Activated CD4-positive, alpha-beta T cell treated with anti-CD3 and anti-CD28 coated beads for 36 hours (primary cell): ENCODE data around the gene SAXO1. TPM values are rescaled to one million over a fixed set of nuclear protein-coding genes. Genes with fewer than 3 reads are reported as not detected.

ENCODE experiments used
- ATAC-seq: fragments of 200-7000 bp; cut with Tn5 transposase; one replicate; pipeline ENCODE4 v1.10.0; 2021; ENCODE audit warnings: mild to moderate bottlenecking, moderate library complexity
- CTCF ChIA-PET: fragments of 350-600 bp; sonication (Branson Sonifier 250); formaldehyde crosslinking; loops from one replicate; lab custom pipeline; 2021; ENCODE audit warnings: antibody characterized with exemption; lab: Charles Lee
- POLR2A ChIA-PET: fragments of 350-600 bp; sonication (Branson Sonifier 250); formaldehyde crosslinking; loops from one replicate; lab custom pipeline; 2021; ENCODE audit warnings: antibody characterized with exemption, inconsistent platforms; lab: Charles Lee
- DNase-seq: peaks from one replicate; pipeline ENCODE4 v3.0.0-alpha.2; 2020
- H3K27ac Mint-ChIP-seq: one replicate; pipeline ENCODE4 v1.8.0; 2021; ENCODE audit warnings: mixed read lengths
- H3K27me3 Mint-ChIP-seq: one replicate; pipeline ENCODE4 v1.8.0; 2021; ENCODE audit warnings: mixed read lengths
- H3K36me3 Mint-ChIP-seq: one replicate; pipeline ENCODE4 v1.8.0; 2021; ENCODE audit warnings: low read depth, mixed read lengths
- H3K4me1 Mint-ChIP-seq: one replicate; pipeline ENCODE4 v1.8.0; 2021; ENCODE audit warnings: mixed read lengths
- H3K4me3 Mint-ChIP-seq: one replicate; pipeline ENCODE4 v1.8.0; 2021; ENCODE audit warnings: mild to moderate bottlenecking, moderate library complexity, mixed read lengths
- H3K9me3 Mint-ChIP-seq: one replicate; pipeline ENCODE4 v1.8.0; 2021; ENCODE audit warnings: low read depth, mixed read lengths
- intact Hi-C, 2 experiments: fragments of 100-400 bp; cut with DNase I in 1 of 2; cut with micrococcal nuclease in 1 of 2; formaldehyde crosslinking; loops; one replicate each; pipeline versions ENCODE4 v1.14.2 to v1.15.1; 2022 to 2024; cut with DNase I, micrococcal nuclease
- total RNA-seq, 2 experiments: library from RNA; stranded (reverse); gene quantifications; one replicate each; pipeline ENCODE4 v1.2.3, GENCODE V29; 2021

SAXO1 gene
- total RNA-seq, 2 experiments from 2014 or later = 0.11 TPM; not detected in 1

DNA sequence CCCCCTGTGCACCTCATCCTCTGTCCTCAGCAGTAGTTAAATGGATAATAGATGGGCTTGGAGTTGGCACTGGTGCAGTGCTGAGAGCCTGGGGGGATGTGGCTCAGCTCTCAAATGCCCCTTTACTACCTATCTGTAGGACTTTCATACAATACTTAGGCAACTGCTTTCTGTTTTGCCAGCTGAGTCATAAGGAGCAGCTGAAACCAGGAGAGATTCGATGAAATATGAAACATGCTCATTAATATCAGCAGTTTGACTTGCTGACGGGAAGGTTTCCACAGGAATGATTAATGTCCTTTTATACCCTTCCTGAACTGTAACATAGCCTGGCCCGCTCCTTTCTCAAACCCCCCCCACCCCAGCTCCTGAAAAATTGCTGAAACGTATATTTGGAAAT, 142.6 kb downstream of the SAXO1 start:
- Mint-ChIP-seq H3K27ac (no peak overlapping the region), H3K27me3 (no peaks in the 10 kb centered on the region), H3K9me3 (peaks cover 5% of the 10 kb centered on the region), H3K36me3 (no peaks in the 10 kb centered on the region), H3K4me1 (no peaks in the 10 kb centered on the region), H3K4me3 (no peak overlapping the region)
- ATAC-seq (no peak), DNase-seq (no peak)
- ChIA-PET POLR2A (no interaction called here), CTCF (no interaction called here)
- intact Hi-C loops = no loop called here

DNA sequence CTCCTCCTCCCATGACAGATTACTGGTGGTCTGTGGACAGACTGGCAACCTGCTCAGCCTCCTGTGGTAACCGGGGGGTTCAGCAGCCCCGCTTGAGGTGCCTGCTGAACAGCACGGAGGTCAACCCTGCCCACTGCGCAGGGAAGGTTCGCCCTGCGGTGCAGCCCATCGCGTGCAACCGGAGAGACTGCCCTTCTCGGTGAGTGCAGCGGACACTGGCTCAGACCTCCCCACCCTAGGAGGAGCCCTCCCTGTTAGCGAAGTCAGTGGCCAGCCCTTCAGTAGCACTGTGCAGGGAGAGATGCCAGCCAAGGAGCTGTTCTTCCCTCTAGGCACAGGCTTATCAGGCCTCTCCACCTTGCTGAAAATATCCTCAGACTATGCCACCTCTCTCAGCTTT, 143.5 kb downstream of the SAXO1 start:
- ATAC-seq = no peak
- Mint-ChIP-seq H3K4me3 (no peak overlapping the region), H3K4me1 (no peaks in the 10 kb centered on the region), H3K9me3 (peaks cover 2% of the 10 kb centered on the region), H3K27me3 (no peaks in the 10 kb centered on the region), H3K36me3 (no peaks in the 10 kb centered on the region), H3K27ac (no peak overlapping the region)
- ChIA-PET CTCF (no interaction called here), POLR2A (no interaction called here)
- DNase-seq = no peak
- intact Hi-C loops = no loop called here

DNA sequence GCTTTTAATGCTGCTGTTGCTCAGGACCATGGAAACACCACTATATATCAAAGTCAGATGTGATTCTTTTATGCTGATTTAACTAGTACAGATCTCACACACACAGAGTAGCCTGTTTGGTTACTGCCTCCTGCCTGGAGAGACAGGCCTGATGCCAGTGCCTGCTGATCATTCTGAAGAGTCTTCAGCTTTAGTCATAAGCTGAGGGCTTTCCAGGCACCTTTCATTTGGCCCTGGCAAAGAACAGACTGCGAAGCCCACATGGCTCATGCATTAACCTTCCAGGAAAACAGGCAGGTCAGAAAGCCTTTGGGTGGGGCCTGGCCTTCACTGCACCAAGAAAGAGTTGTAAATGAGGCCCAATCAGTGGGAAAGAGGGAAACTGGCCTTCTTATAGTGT, 144.7 kb downstream of the SAXO1 start:
- CTCF ChIA-PET = no interaction called here
- no peak overlapping the region for H3K4me3 Mint-ChIP-seq
- H3K4me1 Mint-ChIP-seq = no peaks in the 10 kb centered on the region
- no peaks in the 10 kb centered on the region for H3K9me3 Mint-ChIP-seq
- no peak for DNase-seq
- no peak overlapping the region for H3K27ac Mint-ChIP-seq
- no peaks in the 10 kb centered on the region for H3K36me3 Mint-ChIP-seq
- POLR2A ChIA-PET = no interaction called here
- ATAC-seq = no peak
- intact Hi-C loops = no loop called here
- no peaks in the 10 kb centered on the region for H3K27me3 Mint-ChIP-seq

DNA sequence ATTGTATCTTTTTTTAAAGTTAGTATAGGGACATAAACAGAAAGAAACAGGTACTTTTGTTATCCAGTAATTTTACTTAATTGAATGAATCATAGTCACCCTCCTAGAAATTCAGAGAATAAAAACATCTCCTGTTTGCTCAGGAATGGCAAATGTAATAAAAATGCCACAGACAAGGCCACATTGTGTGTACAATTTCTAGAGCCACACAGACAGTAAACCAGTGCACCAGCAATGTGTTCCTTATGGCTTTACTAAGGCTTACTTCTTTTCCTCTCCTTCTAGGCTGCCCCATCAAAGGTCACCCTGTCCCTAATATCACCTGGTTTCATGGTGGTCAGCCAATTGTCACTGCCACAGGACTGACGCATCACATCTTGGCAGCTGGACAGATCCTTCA, 145.5 kb downstream of the SAXO1 start:
- Mint-ChIP-seq H3K9me3 (no peaks in the 10 kb centered on the region), H3K4me3 (no peak overlapping the region), H3K4me1 (no peaks in the 10 kb centered on the region), H3K36me3 (no peaks in the 10 kb centered on the region), H3K27me3 (no peaks in the 10 kb centered on the region), H3K27ac (no peak overlapping the region)
- DNase-seq = no peak
- intact Hi-C loops = no loop called here
- CTCF ChIA-PET = no interaction called here
- no peak for ATAC-seq
- POLR2A ChIA-PET = no interaction called here

DNA sequence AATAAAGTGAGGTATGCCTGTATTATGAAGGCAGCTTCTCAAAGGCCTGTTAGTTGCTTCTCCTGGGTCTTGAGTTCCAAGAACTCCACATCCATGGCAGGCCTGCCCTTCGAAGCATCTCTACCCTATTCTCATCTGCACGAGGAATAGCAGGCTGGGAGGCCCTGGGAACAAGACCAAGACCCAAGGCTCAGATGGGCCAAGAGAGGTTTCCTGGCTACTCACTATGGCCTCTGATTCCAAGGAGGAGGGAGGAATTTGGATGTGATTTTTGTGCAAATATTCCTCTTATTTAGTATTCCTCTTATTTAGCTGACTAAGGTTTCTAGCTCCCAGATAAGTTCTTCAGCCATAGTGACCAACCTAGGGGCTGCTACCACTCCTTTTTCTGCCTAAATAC, 151.3 kb downstream of the SAXO1 start:
- DNase-seq = no peak
- H3K4me1 Mint-ChIP-seq = no peaks in the 10 kb centered on the region
- ChIA-PET POLR2A (no interaction called here), CTCF (interaction anchor here (0.6 kb wide), 1 partner anchor 135 kb away, joined by 3 read pairs; no protein-coding TSS in a partner anchor)
- ATAC-seq = no peak
- H3K27me3 Mint-ChIP-seq = peaks cover 8% of the 10 kb centered on the region
- H3K4me3 Mint-ChIP-seq = no peak overlapping the region
- H3K9me3 Mint-ChIP-seq = no peaks in the 10 kb centered on the region
- intact Hi-C loops = no loop called here
- no peaks in the 10 kb centered on the region for H3K36me3 Mint-ChIP-seq
- no peak overlapping the region for H3K27ac Mint-ChIP-seq

DNA sequence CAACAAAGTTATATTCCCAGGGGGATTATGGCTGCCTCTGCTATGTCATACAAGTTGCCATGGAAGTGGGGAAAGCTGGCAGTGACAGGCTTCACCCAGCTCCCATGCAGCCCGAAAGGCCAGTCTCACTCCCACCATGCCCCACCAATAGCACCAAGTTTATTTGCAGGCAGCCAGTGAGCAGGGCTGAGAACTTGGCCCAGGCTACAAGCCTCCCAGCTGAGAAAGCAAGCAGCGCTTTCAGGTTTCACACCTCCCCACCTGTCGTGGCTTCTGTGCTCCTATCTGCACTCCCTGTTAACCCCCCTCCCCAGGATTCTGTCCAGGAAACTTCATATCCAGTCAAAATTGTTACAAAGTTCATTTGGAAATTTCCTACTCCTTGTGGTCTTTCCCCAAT, 155.0 kb downstream of the SAXO1 start:
- ChIA-PET CTCF (interaction anchor here (1.9 kb wide), 1 partner anchor 9 kb away, joined by 8 read pairs; no protein-coding TSS in a partner anchor), POLR2A (no interaction called here)
- H3K4me3 Mint-ChIP-seq = no peak overlapping the region
- DNase-seq = no peak
- no peaks in the 10 kb centered on the region for H3K36me3 Mint-ChIP-seq
- no peaks in the 10 kb centered on the region for H3K9me3 Mint-ChIP-seq
- peaks cover 17% of the 10 kb centered on the region for H3K27me3 Mint-ChIP-seq
- H3K4me1 Mint-ChIP-seq = no peaks in the 10 kb centered on the region
- intact Hi-C loops = no loop called here
- no peak for ATAC-seq
- H3K27ac Mint-ChIP-seq = no peak overlapping the region

Other genes starting within 250 kb of the SAXO1 start
- 10 to 100 TPM; 42.4 to 53.4 TPM for gene RRAGA, start 16.2 kb upstream of the SAXO1 start, total RNA-seq
- 10 to 100 TPM; 29.3 to 32.5 TPM for gene HAUS6, start 69.7 kb upstream of the SAXO1 start, total RNA-seq
- 100 to 1,000 TPM in 1 of 2 experiments, 10 to 100 TPM in 1; 94.2 to 109 TPM for gene PLIN2, start 94.3 kb upstream of the SAXO1 start, total RNA-seq
- gene DENND4C, start 197.5 kb upstream of the SAXO1 start, total RNA-seq = 10 to 100 TPM; 17.2 to 22.2 TPM